KOPT-K1 (cell line): ENCODE results near the gene ANKRD28.
"Not testable (repeated sequence)": the region's sequence is repeated elsewhere in the genome, so short reads cannot be mapped to it uniquely, and the experiment has no call there.

Source experiments
- H3K27ac ChIP-seq: fragments of 200-600 bp; sonication (generic); 2 replicates; pipeline ENCODE4 v1.5.1; 2016; ENCODE audit warnings: antibody characterized with exemption, mild to moderate bottlenecking, low read depth, low read length; ENCODE audit not compliant: poor library complexity, severe bottlenecking
- H3K36me3 ChIP-seq: fragments of 200-600 bp; sonication (generic); 2 replicates; pipeline ENCODE4 v1.5.1; 2017; ENCODE audit warnings: antibody characterized with exemption, mild to moderate bottlenecking, low read length, moderate library complexity; ENCODE audit not compliant: insufficient read depth
- H3K9me3 ChIP-seq: fragments of 200-600 bp; sonication (generic); 2 replicates; pipeline ENCODE4 v1.5.1; 2017; ENCODE audit warnings: antibody characterized with exemption, low read length, mild to moderate bottlenecking; ENCODE audit not compliant: insufficient read depth, poor library complexity, severe bottlenecking

The ANKRD28 gene

DNA sequence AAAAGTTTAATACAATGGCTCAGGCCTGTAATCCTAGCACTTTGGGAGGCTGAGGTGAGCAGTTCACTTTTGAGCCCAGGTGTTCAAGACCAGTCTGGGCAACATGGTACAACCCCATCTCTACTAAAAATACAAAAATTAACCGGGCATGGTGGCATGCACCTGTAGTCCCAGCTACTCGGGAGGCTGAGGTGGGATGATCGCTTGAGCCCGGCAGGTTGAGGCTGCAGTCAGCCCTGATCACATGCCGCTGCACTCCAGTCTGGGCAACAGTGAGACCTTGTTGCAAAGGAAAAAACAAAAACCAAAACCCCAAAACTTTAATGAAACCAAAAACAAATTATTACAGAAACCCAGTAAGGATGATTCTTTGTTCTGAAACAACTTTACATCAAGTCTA lies 15.3 kb upstream of the ANKRD28 start:
- not testable (repeated sequence) for H3K36me3 ChIP-seq, H3K9me3 ChIP-seq, H3K27ac ChIP-seq

- Histone ChIP-seq H3K36me3 (no peaks in the 10 kb centered on the region), H3K27ac (peak overlapping the region; percentile 56), H3K9me3 (no peaks in the 10 kb centered on the region)
These were observed 14.4 kb upstream of the ANKRD28 start for GRCh38 chr3:15812183-15812582.

DNA sequence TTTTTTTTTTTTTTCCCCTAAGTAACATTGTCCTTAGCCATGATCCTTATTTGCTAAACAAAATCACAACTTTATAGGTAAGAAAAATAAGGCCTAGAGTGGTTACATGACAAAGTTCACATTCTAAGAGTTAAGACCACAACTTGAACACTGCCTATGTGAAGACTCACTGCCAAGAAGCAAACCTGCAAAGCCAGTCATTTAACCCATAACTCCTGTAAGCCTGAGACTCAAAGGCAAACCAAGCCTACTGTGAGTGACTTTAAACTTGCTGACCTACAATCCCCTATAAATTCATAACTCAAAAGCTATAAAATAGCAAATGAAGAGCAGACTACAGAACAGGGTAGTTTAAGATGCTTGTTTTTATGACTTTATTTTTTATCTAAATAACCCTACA lies 12.9 kb upstream of the ANKRD28 start:
- H3K36me3 ChIP-seq: no peaks in the 10 kb centered on the region
- H3K27ac ChIP-seq: peak overlapping the region; percentile 56
- H3K9me3 ChIP-seq: no peaks in the 10 kb centered on the region

GRCh38 chr3:15809313-15809712 lies 11.5 kb upstream of the ANKRD28 start:
- no peaks in the 10 kb centered on the region for H3K9me3 ChIP-seq
- peak overlapping the region; percentile 49 for H3K27ac ChIP-seq
- no peaks in the 10 kb centered on the region for H3K36me3 ChIP-seq

DNA sequence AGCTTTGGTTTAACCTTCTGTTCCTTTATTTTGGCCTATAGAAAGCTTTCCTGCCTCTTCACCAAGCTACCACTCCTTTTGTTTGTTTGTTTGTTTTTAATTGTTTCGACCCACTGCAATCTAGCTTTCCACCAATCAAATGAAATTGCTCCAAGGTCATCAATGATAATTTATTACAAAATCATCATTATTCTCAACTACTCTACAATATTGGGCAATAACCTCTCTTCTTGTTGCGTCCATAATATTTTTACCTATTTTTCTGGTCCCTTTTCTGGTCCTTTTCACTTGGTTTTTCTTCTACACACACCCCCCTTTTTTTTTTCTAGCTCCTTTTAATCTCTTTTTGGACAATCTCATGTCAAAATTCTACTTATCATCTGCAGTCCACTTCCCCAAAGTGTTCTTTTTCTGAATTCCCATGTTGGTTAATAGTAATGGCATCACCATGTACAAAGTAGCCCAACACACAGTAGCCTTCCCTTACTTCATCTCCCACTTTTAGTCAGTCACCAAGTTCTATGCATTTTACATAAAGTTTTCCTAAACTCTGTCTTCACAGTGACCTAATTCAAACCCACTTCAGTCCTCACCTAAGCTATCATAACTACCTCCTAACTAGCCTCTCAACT lies 11.0 kb upstream of the ANKRD28 start:
- Histone ChIP-seq H3K27ac (peak overlapping the region; percentile 49), H3K36me3 (no peaks in the 10 kb centered on the region)

DNA sequence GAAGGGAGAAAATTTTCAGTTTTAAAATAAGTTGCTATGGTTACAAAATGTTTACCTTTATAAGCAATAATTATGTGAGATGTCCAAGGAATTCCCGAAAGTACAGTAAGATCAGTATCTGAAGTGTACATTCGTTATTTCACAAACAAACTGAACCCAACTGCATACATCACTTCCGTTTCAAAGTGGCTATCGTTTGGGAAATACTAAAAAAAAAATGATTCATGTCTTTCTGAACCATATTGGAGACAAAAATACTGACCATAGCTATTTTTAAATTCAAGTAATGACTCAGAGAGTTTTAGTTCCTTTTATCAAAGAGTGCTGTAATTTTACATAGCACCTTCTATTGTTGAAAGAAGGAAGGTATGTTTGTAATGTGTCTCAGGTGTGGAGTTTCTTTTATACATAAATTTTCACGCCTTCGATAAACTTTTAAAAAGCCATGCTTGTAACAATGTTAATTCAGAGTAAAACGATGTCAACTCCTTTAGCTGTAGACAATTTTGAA lies 8.0 kb upstream of the ANKRD28 start:
- Histone ChIP-seq H3K27ac (peak overlapping the region; percentile 43), H3K36me3 (no peaks in the 10 kb centered on the region), H3K9me3 (no peaks in the 10 kb centered on the region)

More for the DNA sequence above, 11.0 kb upstream of the ANKRD28 start:
- H3K9me3 ChIP-seq: no peaks in the 10 kb centered on the region

GRCh38 chr3:15804553-15805095 lies 6.8 kb upstream of the ANKRD28 start:
- Histone ChIP-seq H3K27ac (peak overlapping the region; percentile 43), H3K36me3 (no peaks in the 10 kb centered on the region), H3K9me3 (no peaks in the 10 kb centered on the region)

DNA sequence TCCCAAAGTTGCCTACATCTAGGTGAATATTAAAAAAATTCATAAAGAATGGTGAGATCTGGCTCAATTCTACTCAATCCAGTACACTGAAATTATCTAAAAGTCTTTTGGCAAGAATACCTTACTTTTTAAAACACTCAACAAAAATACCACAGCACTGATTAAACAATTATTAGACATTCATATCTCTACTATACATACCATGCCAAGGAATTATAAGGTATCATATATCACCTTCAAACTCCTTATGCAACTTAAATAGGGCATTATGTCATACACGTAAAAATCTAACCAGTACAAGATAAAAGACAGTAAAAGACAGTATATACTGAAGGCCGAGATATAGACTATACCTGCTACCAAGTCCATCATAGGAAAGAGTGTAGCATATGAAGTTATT lies 6.1 kb upstream of the ANKRD28 start:
- Histone ChIP-seq H3K27ac (peak overlapping the region; percentile 43), H3K36me3 (no peaks in the 10 kb centered on the region), H3K9me3 (no peaks in the 10 kb centered on the region)

DNA sequence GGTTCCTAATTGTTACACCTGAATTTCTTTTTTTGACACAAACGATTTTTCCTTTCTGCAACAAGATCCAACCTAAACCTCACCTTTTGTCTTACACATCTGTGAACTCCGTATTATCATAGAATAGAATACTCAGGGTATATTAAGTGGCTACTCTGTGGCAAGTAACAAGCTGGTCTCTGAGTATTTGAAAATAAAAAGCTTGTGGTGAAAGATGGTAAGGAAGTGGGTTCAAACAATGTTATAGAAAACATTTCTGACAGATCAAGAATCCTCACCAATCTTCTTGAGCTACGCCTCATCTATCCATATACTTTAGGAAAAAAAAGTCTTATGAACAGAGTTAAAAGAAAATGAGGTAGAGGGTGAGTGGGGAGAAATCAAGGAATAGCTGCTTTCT lies 3.5 kb upstream of the ANKRD28 start:
- H3K36me3 ChIP-seq: no peaks in the 10 kb centered on the region
- H3K9me3 ChIP-seq: no peaks in the 10 kb centered on the region
- peak overlapping the region; percentile 100 for H3K27ac ChIP-seq

- Histone ChIP-seq H3K27ac (peak overlapping the region; percentile 100), H3K9me3 (no peaks in the 10 kb centered on the region), H3K36me3 (no peaks in the 10 kb centered on the region)
These were observed 3.0 kb upstream of the ANKRD28 start for GRCh38 chr3:15800780-15801179.

DNA sequence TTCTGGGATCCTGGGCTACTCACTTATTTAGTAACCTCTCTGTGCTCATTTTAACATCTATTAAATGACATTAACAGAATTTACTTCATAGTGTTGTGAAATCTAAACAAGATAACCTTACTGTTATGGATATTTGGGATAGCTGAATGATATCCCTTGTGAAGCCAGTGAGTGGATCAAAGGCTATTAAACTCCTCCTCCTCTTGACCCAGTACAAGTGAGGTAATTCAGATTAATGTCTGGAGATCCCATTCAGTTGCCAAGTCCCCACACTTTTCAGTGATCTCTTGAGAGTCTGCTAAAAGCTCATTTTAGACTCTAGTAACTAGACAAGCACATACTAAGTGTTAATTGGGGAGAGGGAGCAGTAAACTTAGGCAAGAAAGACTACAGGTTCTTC lies 2.5 kb upstream of the ANKRD28 start:
- H3K9me3 ChIP-seq: no peaks in the 10 kb centered on the region
- H3K27ac ChIP-seq: peak overlapping the region; percentile 100
- no peaks in the 10 kb centered on the region for H3K36me3 ChIP-seq

- peaks cover 1% of the 10 kb centered on the region; the same call in 1 of the 2 replicates for H3K36me3 ChIP-seq
- peak overlapping the region; percentile 100 for H3K27ac ChIP-seq
- H3K9me3 ChIP-seq: no peaks in the 10 kb centered on the region
These were observed 910 bp upstream of the ANKRD28 start for GRCh38 chr3:15798533-15799245.

GRCh38 chr3:15796771-15797641 lies 773 bp downstream of the ANKRD28 start:
- Histone ChIP-seq H3K36me3 (peaks cover 18% of the 10 kb centered on the region), H3K27ac (peak overlapping the region; percentile 100), H3K9me3 (no peaks in the 10 kb centered on the region)

- Histone ChIP-seq H3K36me3 (peaks cover 25% of the 10 kb centered on the region), H3K27ac (peak overlapping the region; percentile 100), H3K9me3 (peaks cover 2% of the 10 kb centered on the region)
These were observed 1.4 kb downstream of the ANKRD28 start for GRCh38 chr3:15796331-15796730.
